NCI-H510A (cell line): ENCODE measurements around the gene PEX26.
"Not testable (repeated sequence)": the region's sequence is repeated elsewhere in the genome, so short reads cannot be mapped to it uniquely, and the experiment has no call there.

Experiments
- DNase-seq: peaks from one replicate; lab custom pipeline; 2025; lab: John Stamatoyannopoulos, UW

PEX26 gene

GRCh38 chr22:18056807-18057474 lies 20.8 kb upstream of the PEX26 start:
- DNase-seq, result no peak

DNA sequence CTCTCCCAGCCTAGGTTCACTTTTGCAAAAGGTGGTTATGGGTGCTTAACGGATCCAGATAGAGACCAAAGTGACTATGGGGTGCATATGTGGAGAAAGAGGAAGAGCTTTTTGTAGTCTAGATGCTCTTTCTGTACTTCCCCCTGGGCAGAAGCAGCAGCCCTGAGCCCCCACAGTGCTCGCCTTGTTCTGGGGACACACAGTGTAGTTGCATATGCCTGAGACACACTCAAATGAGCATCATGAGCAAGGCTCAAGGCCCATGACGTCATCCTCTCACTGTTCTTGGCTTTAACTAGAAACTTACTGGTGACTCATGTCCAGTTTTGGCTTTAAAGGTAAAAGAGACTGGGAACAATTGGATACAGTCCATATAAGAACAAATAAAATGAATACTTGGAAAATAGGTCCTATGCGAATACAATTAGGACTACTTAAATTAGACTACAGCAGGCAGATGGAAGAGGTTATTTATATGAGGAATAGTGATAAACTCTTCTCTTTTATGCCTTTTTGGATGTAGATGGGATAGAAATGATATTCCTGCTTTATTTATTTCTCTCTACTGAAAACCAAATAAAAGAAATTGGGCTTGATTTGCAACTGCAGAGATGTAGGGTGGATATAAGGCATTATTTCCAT lies 20.1 kb upstream of the PEX26 start:
- DNase-seq, result no peak

DNA sequence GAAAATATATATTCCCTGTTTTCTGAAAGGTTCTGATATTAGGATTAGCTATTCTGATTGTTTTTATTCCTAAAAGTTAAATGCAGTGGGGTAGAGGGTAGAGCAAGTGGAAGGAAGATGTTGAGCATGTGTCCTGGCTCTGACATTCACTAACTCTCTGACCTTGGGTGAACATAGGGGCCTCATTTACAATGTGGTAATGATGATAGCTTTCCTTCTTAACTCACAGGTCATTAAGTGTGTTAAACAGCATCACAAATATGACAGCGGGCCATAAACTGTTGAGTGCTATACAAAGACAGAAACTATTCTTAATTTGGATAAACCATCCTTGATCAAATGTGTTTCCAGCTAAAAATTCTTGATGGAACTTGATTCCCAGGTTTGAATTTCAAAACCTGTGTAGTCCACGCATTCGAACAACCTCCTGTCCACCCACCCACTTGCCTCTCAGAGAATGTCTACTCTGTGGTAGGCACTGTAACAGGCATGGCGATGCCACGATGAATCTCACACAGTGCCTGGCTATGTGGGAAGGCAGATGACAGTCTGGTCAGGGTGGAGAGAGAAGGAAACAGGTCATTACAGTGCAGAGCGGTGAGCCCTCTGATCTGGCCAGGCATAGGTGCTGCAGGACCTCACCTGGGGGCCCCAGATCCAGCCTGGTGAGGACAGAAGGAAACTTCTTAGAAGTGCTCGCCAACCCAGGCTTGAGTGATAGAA lies 19.3 kb upstream of the PEX26 start:
- no peak for DNase-seq

GRCh38 chr22:18059094-18059417 lies 18.7 kb upstream of the PEX26 start:
- no peak for DNase-seq

DNA sequence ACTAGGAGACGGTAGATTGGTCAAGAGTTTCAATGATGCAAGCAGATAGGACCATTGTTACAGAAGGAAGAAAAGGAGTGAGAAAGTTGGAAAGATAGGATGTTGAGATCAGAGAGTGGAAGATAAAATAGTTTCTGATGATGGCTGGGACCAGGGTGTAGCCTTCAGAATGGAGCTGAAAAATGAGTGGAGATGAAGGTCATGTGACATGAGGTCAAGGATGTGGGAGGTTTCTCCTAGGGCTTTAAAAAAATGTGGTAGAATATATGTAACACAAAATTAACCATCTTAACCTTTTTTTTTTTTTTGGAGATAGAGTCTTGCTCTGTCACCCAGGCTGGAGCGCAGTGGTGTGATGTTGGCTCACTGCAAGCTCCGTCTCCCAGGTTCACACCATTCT lies 18.3 kb upstream of the PEX26 start:
- no peak for DNase-seq

GRCh38 chr22:18059991-18060390 lies 17.8 kb upstream of the PEX26 start:
- no peak for DNase-seq

DNA sequence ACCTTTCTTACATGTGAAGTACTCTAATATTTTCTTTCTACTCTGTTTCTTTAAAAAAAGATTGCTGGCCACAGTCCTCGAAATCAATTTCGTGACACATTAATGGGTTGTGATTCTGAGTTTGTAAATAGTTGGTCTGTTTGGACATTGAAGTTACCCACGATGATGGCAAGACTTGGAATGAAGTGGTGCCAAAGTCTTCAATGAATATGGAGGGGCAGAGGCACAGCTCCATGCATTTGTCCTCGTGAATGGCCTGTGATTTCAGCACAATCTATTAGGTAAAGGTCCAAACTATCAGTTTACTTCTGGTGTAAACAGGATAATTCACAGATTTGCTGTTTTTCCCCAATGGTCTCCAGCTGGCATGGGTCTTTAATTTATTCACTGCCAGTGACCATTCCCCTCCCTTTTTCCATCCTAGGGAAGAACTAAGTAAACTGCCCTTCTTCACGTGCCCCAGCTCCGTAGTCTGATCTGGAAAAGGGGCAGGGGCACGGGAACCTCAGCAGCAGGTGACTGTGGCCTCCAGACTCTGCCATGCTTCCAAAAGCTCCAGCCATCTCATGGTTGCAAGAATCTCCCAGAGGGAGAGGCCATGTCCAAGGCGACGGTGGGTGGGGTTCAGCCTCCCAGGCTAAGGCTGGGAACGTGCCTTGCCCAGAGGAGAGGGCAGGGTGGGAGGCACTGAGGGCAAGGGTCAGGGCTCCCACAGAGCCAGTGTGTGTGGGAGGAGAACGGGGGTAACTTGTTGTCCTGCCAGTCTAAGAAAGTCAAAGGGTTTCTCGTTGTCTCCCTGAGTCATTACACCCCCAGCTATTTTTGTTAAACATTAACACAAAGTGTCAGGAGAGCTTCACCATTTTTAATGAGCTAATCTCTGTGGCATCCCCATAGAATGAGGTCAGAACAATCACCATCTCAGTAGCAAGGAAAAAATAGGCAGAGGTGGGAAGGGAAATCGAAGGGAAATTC lies 16.9 kb upstream of the PEX26 start:
- DNase-seq, result no peak

- DNase-seq, result no peak
These were observed 15.4 kb upstream of the PEX26 start for GRCh38 chr22:18062421-18062820.

GRCh38 chr22:18063306-18063705 lies 14.5 kb upstream of the PEX26 start:
- no peak for DNase-seq

DNA sequence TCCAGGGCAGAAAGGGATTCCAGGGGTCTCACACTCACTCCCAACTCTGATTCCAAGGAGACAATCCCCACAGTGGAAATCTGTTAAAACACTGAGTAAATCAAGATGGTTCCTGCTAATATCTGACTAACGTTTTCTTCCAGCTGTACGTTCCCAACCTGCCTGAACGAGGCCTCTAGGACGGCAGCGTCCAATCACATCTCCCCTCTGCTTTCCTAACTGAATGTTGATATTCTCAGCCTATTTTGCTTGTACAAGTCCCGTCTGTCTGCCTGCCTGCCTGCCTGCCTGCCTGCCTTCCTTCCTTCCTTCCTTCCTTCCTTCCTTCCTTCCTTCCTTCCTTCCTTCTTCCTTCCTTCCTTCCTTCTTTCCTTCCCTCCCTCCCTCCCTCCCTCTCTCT lies 14.1 kb upstream of the PEX26 start:
- DNase-seq, result not testable (repeated sequence)

GRCh38 chr22:18064636-18065035 lies 13.2 kb upstream of the PEX26 start:
- no peak for DNase-seq

GRCh38 chr22:18065256-18065655 lies 12.5 kb upstream of the PEX26 start:
- DNase-seq, result no peak

- no peak for DNase-seq
These were observed 11.5 kb upstream of the PEX26 start for GRCh38 chr22:18066181-18066859.

GRCh38 chr22:18067121-18067520 lies 10.7 kb upstream of the PEX26 start:
- DNase-seq, result no peak

DNA sequence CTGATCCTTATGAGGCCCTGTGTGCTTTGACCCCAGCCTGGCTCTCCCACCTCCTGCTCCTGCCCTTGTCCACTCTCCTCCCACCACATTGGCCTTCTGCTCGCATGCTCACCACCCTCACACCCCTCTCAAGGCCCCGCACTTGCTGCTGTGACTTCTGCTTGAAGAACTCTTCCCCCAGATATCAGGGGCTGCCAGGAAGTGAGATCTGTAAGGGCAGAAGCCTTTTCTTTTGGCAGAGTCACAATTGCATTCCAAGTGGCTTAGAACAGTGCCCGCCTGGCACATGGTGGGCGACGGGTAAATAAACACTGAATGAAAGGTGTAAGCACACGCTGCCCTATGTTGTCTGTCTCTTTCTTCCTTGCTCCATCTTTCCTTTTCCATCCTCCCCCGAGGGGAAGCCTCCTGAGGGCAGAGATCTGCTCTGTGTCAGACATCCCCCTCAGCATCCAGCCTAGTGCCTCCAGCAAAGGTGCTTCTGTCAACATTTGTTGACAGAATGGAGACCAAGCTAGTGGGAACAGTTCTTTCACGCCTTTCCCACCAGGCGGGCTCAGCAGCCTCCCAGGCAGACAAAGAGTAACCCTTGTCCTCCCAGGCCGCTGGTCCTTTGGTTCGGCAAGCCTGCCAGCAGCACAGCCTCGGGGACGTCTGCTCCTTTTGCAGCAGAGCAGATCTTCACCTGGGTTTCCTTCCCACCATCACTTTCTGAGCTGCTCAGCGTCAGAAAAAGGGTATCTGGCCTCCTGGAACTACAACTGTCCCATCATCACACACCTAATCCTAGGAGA lies 10.0 kb upstream of the PEX26 start:
- no peak for DNase-seq

DNA sequence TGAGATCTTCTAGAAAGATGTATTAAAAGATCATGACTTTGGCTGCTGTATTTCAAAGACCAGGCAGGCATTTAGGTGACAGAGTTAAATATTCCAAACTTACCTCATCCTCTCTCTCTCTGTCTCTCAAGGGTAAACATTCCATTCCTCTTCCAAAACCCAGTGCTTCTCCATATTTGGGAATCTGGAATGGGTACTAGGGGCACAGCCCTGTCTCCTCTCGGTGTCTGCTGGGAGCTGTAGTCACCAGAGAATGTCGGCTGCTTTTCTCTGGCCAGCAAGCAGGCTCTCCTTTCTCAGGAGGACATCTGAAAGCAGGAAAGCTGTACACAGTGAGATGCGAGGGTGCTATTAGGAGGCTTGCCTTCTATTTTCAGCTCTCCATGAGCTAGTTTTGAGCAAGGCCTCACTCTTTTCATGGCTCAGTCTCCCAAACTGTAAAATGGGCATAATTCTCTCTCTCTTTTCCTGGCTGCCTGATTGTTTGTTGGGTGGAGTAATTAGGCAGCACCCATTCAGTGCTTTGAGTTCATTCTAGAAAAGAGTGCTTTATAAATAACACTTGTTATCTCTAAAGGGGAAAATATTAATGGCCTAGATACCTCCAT lies 9.3 kb upstream of the PEX26 start:
- no peak for DNase-seq

GRCh38 chr22:18069041-18069440 lies 8.7 kb upstream of the PEX26 start:
- no peak for DNase-seq

GRCh38 chr22:18070041-18070440 lies 7.7 kb upstream of the PEX26 start:
- DNase-seq, result no peak

GRCh38 chr22:18070556-18071306 lies 7.1 kb upstream of the PEX26 start:
- peak; percentile 8 for DNase-seq
